ENCODE data around the gene PLXDC2.

Gene PLXDC2

DNA sequence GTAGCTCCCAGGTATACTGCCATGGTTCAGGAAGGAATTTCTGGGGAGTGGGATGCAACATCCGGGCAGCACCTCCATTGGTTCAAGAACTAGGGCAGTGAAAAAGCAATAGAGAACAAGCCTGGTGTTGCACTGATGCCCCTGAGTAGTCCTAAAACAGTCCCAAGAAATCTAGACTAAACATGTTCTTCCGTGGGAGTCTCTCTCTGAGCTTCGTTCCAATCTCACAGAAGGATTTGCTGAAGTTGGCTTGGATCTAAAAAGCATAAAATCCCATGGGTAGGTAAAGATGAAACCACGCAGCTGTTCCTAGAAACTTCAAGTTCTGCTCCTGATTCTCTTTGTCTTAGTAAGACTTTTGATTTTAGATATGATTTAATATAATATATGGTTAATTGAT lies 154.5 kb downstream of the PLXDC2 start:
- no peak overlapping the region for H3K4me3 ChIP-seq (ENCODE audit: low read depth, low read length)
- H3K36me3 ChIP-seq (ENCODE audit: control insufficient read depth in 2 of 2, insufficient read depth in 1 of 2, low read length in 2 of 2), result no peaks in the 10 kb centered on the region
- TF ChIP-seq ZNF621 (tag by site-specific recombination; IDR thresholded peaks at IDR 0.05), result no peak
- TF ChIP-seq ZNF155 (tag by site-specific recombination; IDR thresholded peaks at IDR 0.05), result no peak
- no peak for TF ChIP-seq SP7 (tag by site-specific recombination; IDR thresholded peaks at IDR 0.05)
- TF ChIP-seq KLF16 (tag by site-specific recombination; IDR thresholded peaks at IDR 0.05), result no peak
- TF ChIP-seq ZNF350 (tag by site-specific recombination; IDR thresholded peaks at IDR 0.05), result no peak
- no peak for TF ChIP-seq YY2 (tag by site-specific recombination; IDR thresholded peaks at IDR 0.05)
- TF ChIP-seq ZNF785 (tag by site-specific recombination; IDR thresholded peaks at IDR 0.05), result no peak
- no peak for TF ChIP-seq ZNF529 (tag by site-specific recombination; IDR thresholded peaks at IDR 0.05; ENCODE audit: insufficient replicate concordance)
- TF ChIP-seq ZNF596 (tag by site-specific recombination; IDR thresholded peaks at IDR 0.05), result no peak
- no peak for TF ChIP-seq ZNF175 (tag by site-specific recombination; IDR thresholded peaks at IDR 0.05)
- TF ChIP-seq MEIS1 (CRISPR knock-in tag; IDR thresholded peaks at IDR 0.05; ENCODE audit: borderline replicate concordance), result no peak
- TF ChIP-seq SALL2 (tag by site-specific recombination; IDR thresholded peaks at IDR 0.05; ENCODE audit: borderline replicate concordance), result no peak
- no peak for TF ChIP-seq FEZF1 (tag by site-specific recombination; IDR thresholded peaks at IDR 0.05)
- TF ChIP-seq, protein P1, sequence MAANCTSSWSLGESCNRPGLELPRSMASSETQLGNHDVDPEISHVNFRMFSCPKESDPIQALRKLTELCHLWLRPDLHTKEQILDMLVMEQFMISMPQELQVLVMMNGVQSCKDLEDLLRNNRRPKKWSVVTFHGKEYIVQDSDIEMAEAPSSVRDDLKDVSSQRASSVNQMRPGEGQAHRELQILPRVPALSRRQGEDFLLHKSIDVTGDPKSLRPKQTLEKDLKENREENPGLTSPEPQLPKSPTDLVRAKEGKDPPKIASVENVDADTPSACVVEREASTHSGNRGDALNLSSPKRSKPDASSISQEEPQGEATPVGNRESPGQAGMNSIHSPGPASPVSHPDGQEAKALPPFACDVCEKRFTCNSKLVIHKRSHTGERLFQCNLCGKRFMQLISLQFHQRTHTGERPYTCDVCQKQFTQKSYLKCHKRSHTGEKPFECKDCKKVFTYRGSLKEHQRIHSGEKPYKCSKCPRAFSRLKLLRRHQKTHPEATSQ (tag by site-specific recombination; IDR thresholded peaks at IDR 0.05), result no peak
- no peak for TF ChIP-seq ZNF302 (tag by site-specific recombination; IDR thresholded peaks at IDR 0.05; ENCODE audit: low read depth)
- TF ChIP-seq HOXA7 (CRISPR knock-in tag; IDR thresholded peaks at IDR 0.05; ENCODE audit: borderline replicate concordance), result no peak
- no peak for TF ChIP-seq ZFHX2 (tag by site-specific recombination; conservative IDR thresholded peaks at IDR 0.05)
- TF ChIP-seq ZBTB48 (tag by site-specific recombination; IDR thresholded peaks at IDR 0.05), result no peak
- TF ChIP-seq, protein P2, sequence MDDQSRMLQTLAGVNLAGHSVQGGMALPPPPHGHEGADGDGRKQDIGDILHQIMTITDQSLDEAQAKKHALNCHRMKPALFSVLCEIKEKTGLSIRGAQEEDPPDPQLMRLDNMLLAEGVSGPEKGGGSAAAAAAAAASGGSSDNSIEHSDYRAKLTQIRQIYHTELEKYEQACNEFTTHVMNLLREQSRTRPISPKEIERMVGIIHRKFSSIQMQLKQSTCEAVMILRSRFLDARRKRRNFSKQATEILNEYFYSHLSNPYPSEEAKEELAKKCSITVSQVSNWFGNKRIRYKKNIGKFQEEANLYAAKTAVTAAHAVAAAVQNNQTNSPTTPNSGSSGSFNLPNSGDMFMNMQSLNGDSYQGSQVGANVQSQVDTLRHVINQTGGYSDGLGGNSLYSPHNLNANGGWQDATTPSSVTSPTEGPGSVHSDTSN (CRISPR knock-in tag; IDR thresholded peaks at IDR 0.05), result no peak
- no peak for TF ChIP-seq ZNF707 (tag by site-specific recombination; IDR thresholded peaks at IDR 0.05)
- ChIA-PET POLR2A (no interaction called here), CTCF (no interaction called here)
- no peak overlapping the region for H3K27ac ChIP-seq (ENCODE audit: extremely low read depth, low read depth, low read length)
- no peaks in the 10 kb centered on the region for H3K4me1 ChIP-seq (ENCODE audit: control insufficient read depth, insufficient read depth, low read length)
- no peaks in the 10 kb centered on the region for H3K9me3 ChIP-seq (ENCODE audit: control insufficient read depth, insufficient read depth, low read depth, low read length)

DNA sequence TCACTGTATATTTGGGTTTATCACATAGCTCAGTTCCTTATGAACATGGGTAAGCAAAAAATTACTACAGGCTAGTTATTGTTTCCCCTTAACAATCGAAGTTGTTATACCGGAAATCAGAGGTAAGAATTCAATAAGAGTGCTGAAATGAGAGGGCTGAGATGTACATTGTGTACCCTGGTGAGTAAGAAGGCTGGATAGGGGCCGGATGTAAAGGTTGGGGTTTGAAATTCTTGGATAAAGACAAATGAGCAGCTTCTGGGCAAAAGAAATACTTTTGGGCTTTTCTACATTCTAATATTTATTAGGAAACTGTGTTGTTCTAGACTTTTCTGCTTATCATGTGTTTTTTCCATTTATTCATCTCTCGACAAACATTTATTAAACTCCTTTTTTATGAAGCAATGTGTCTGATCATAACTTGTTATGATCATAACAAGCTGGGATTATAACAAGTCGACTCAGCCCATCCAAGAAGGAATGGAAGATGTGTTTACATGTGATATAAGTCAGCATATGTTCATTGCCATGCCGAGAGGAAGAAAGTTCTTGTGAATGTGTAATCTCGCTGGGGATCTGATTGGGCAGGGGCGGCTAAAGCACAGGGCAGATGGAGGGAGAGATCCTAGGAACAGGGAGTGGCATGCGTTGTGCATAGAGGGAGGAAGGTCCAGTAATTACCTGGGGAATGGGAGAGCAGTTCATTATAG lies 155.3 kb downstream of the PLXDC2 start:
- POLR2A ChIA-PET, result interaction anchor here (0.6 kb wide), 1 partner anchor 27 kb away, joined by 3 read pairs; no protein-coding TSS in a partner anchor
- TF ChIP-seq, protein P3, sequence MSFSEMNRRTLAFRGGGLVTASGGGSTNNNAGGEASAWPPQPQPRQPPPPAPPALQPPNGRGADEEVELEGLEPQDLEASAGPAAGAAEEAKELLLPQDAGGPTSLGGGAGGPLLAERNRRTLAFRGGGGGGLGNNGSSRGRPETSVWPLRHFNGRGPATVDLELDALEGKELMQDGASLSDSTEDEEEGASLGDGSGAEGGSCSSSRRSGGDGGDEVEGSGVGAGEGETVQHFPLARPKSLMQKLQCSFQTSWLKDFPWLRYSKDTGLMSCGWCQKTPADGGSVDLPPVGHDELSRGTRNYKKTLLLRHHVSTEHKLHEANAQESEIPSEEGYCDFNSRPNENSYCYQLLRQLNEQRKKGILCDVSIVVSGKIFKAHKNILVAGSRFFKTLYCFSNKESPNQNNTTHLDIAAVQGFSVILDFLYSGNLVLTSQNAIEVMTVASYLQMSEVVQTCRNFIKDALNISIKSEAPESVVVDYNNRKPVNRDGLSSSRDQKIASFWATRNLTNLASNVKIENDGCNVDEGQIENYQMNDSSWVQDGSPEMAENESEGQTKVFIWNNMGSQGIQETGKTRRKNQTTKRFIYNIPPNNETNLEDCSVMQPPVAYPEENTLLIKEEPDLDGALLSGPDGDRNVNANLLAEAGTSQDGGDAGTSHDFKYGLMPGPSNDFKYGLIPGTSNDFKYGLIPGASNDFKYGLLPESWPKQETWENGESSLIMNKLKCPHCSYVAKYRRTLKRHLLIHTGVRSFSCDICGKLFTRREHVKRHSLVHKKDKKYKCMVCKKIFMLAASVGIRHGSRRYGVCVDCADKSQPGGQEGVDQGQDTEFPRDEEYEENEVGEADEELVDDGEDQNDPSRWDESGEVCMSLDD (tag by site-specific recombination; IDR thresholded peaks at IDR 0.05), result no peak
- no peak for TF ChIP-seq ZNF629 (tag by site-specific recombination; IDR thresholded peaks at IDR 0.05)
- TF ChIP-seq ZNF335 (tag by site-specific recombination; conservative IDR thresholded peaks at IDR 0.05), result no peak
- TF ChIP-seq MEIS1 (CRISPR knock-in tag; IDR thresholded peaks at IDR 0.05; ENCODE audit: borderline replicate concordance), result no peak
- TF ChIP-seq, protein P4, sequence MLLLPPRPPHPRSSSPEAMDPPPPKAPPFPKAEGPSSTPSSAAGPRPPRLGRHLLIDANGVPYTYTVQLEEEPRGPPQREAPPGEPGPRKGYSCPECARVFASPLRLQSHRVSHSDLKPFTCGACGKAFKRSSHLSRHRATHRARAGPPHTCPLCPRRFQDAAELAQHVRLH (tag by site-specific recombination; IDR thresholded peaks at IDR 0.05), result no peak
- no peak for TF ChIP-seq ZXDB (tag by site-specific recombination; IDR thresholded peaks at IDR 0.05)
- TF ChIP-seq ZNF670 (tag by site-specific recombination; IDR thresholded peaks at IDR 0.05; ENCODE audit: low read depth), result no peak
- Histone ChIP-seq H3K4me1 (ENCODE audit: control insufficient read depth, insufficient read depth, low read length) (no peaks in the 10 kb centered on the region), H3K27ac (ENCODE audit: extremely low read depth, low read depth, low read length) (no peak overlapping the region), H3K36me3 (ENCODE audit: control insufficient read depth in 2 of 2, insufficient read depth in 1 of 2, low read length in 2 of 2) (no peaks in the 10 kb centered on the region), H3K9me3 (ENCODE audit: control insufficient read depth, insufficient read depth, low read depth, low read length) (no peaks in the 10 kb centered on the region), H3K4me3 (ENCODE audit: low read depth, low read length) (no peak overlapping the region)
- CTCF ChIA-PET, result no interaction called here
